HCEC 1CT (cell line): ENCODE results near the gene PDE4D.
"Not testable (repeated sequence)": the region's sequence is repeated elsewhere in the genome, so short reads cannot be mapped to it uniquely, and the experiment has no call there.

Experiments used
- DNase-seq: peaks from one replicate; pipeline ENCODE4 v3.0.0-alpha.2; 2017

Gene PDE4D

GRCh38 chr5:59019078-59019477 lies 874.4 kb downstream of the PDE4D start:
- no peak for DNase-seq

GRCh38 chr5:59016925-59017324 lies 876.6 kb downstream of the PDE4D start:
- DNase-seq: no peak

GRCh38 chr5:59008816-59009473 lies 884.6 kb downstream of the PDE4D start:
- no peak for DNase-seq

DNA sequence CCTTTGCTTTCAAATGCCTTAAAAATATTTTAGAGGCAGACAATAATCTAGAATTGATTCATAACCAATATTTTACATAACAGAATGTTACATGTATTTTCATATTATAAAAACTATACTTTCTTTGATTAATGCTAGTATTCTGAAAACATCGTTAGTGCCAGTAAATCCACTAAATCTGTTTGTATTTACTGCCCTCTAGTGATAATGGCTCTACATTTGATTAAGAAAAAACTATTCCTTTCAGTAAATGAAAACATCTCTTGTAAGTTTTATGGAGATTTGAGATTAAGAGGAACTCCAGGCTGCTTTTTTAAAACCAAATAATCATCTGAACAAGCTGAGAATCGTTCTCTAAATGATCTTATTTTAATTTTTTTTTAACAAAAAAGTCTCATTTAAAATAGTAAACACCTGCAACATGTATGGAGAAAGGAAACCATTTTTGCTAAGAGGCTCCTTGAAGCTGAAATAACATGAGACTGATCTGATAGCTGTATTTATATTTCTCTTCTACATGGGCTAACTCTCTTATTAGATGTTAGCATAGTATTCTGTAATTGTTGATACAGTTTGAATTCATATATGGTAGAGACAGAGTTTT lies 886.0 kb downstream of the PDE4D start:
- DNase-seq: peak; percentile 35

- no peak for DNase-seq
These were observed 887.4 kb downstream of the PDE4D start for GRCh38 chr5:59005934-59006701.

DNA sequence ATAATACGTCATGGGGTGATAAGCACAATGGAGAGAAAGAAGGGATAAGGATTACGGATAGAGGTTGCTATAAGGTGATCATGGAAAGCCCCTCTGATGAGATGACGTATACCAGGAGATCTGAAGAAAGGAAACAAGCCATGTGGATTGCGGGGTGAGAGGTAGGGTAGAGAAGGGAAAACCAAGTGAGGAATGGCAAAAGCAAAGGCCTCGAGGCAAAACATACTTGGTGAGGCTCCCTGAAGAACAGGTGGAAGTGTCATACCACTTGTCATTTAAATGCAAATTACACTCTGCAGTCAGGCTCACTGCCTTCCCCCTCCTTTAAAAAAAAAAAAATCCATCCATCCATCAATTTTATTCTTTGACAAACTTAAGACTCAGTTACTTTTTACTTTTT lies 889.9 kb downstream of the PDE4D start:
- DNase-seq: no peak

GRCh38 chr5:59003124-59003523 lies 890.4 kb downstream of the PDE4D start:
- DNase-seq: no peak

GRCh38 chr5:59002162-59002825 lies 891.2 kb downstream of the PDE4D start:
- DNase-seq: no peak

DNA sequence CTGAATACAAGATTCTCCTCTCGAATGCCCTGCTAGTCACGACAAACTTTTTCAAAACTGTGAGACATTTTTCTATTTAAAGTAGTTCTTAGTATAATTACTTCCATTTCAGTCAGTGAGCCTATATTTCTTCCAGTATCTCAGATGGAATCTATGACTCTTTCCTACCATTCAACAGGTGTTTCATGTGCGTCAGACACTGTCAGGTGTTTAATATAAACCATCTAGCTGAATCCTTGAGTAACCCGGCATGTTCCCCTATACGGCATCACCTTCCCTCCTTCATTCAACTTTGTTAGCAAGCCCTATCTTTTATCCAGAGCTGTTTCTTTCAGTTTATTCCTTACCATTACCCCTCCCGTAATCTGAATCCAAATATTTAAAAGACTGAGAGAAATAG lies 891.8 kb downstream of the PDE4D start:
- no peak for DNase-seq

DNA sequence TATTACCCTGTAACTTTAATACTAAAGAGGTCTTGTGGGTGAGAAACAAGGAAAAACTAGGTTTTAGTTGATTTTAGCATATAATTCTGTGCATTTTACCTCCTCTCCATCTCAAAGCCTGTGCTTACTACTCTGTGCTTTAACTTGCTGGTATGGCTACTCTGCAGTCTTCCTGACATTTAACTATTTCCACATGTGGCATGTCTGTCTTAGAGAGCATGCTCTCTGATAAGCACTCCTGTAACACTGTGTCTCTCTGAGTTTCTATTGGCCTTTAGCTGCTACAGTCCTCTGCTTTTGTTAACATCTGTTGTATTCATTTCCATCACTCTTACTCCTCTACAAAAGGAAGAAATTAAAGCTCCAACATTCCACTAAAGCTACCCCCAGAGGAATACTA lies 892.4 kb downstream of the PDE4D start:
- no peak for DNase-seq

- no peak for DNase-seq
These were observed 893.3 kb downstream of the PDE4D start for GRCh38 chr5:59000211-59000610.

- DNase-seq: no peak
These were observed 893.7 kb downstream of the PDE4D start for GRCh38 chr5:58999804-59000203.

GRCh38 chr5:58998544-58998943 lies 895.0 kb downstream of the PDE4D start:
- DNase-seq: no peak

GRCh38 chr5:58995779-58996178 lies 897.7 kb downstream of the PDE4D start:
- DNase-seq: not testable (repeated sequence)

DNA sequence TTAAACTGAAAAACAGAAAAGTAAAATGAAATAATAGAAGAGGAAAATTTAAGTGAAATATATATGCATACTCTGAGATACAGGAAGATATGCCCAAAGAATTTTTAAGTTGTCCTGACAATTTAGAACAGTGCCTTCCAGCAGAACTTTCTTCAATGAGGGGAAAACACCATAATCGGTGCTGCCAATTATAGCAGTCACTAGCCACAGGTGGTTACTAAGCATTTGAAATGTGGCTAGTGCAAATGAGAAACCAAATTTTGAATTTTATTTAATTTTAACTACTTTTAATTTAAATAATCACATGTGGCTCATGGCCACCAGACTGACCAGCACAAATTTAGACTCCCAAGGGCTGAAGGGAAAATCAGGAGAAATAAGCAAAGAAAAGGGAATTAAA lies 900.1 kb downstream of the PDE4D start:
- no peak for DNase-seq

DNA sequence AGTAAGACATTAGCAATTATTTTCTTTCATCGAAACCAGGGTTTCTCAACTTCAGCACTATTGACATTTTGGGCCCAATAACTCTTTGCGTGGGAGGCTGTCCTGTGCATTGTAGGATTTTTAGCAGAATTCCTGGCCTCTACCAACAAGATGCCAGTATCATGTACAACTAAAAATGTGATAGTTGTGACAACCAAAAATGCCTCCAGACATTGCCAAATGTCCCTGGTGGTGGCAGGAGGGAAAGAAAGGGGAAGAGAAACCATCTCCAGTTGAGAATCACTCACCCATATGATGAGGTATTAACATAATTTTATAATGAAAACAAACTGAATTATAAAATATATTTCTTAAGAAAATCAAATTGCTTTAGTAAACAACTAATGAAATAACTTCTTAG lies 904.6 kb downstream of the PDE4D start:
- DNase-seq: no peak

- no peak for DNase-seq
These were observed 906.3 kb downstream of the PDE4D start for GRCh38 chr5:58987193-58987592.

GRCh38 chr5:58986281-58986680 lies 907.2 kb downstream of the PDE4D start:
- no peak for DNase-seq

- DNase-seq: no peak
These were observed 907.8 kb downstream of the PDE4D start for GRCh38 chr5:58985759-58986158.

- DNase-seq: no peak
These were observed 908.2 kb downstream of the PDE4D start for GRCh38 chr5:58985311-58985710.

DNA sequence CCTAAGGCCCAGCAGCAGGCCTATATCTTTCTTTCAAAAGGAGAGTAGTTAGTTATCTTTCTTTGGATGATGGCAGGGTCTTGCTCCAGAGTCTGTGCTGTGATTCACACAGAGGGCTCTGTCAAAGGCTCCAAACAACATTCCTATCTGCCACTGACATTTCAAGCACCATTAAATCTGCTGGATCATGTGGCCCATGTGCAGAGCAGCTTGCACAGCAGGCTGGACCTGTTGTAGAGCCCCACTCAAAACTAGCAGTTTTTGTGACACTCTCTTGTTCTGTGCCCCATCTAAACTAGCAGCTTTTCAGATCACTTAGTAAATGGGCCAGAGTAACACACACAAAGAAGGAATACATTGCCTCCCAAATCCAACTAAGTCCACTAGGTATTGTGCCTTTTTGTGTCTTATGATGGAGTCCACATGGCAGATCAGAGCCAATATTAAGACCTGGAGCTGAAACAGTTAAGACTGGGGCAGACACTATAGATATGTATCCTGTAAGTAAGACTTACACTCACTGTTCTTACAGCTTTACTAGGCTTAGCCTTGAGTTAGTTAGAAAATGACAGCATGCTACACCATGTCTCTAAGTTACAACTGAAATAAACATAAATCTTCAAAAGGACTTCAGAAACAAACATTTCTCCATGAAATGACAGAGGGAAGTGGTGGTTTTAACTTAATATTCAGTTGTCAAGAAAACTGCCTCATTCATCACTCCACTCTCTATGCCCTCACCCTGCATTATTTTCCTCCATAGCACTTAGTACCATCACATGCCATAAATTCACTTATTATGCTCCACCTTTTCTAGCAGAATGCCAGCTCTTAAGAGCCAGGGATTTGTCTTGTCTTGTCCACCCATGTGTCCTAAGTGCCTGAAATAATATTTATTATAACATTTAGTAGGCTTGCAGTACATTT lies 909.7 kb downstream of the PDE4D start:
- no peak for DNase-seq

GRCh38 chr5:58980890-58981289 lies 912.6 kb downstream of the PDE4D start:
- no peak for DNase-seq

GRCh38 chr5:58979090-58979489 lies 914.4 kb downstream of the PDE4D start:
- no peak for DNase-seq
